ENCODE results near the gene CACNA1B. TPM values are rescaled to one million over a fixed set of nuclear protein-coding genes. Genes with fewer than 3 reads are reported as not detected.

CACNA1B gene
- polyA plus RNA-seq, 1 experiment, result 0.01 TPM

DNA sequence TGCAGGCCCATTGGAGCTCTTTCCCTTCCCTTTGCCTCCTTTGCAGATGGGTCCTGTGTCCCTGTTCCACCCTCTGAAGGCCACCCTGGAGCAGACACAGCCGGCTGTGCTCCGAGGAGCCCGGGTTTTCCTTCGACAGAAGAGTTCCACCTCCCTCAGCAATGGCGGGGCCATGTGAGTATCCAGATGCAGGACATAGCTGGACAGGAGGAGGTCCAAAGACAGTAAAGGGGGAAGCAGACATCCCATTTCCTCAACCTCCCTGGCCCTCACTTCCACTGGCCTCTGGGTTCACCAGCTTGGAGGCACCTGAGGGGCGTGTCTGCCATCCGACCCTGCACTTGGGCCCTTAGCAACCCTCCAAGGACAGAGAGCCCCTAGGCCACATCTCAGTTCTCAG lies 237.9 kb downstream of the CACNA1B start:
- ChIA-PET CTCF (no interaction called here), POLR2A (no interaction called here)
- DNase-seq (ENCODE audit: low read depth), result no peak
- no peak overlapping the region for H3K4me3 ChIP-seq (ENCODE audit: low read depth, low read length)
- no peaks in the 10 kb centered on the region for H3K36me3 ChIP-seq (ENCODE audit: control insufficient read depth, insufficient read depth, low read length)
- TF ChIP-seq, protein P1, sequence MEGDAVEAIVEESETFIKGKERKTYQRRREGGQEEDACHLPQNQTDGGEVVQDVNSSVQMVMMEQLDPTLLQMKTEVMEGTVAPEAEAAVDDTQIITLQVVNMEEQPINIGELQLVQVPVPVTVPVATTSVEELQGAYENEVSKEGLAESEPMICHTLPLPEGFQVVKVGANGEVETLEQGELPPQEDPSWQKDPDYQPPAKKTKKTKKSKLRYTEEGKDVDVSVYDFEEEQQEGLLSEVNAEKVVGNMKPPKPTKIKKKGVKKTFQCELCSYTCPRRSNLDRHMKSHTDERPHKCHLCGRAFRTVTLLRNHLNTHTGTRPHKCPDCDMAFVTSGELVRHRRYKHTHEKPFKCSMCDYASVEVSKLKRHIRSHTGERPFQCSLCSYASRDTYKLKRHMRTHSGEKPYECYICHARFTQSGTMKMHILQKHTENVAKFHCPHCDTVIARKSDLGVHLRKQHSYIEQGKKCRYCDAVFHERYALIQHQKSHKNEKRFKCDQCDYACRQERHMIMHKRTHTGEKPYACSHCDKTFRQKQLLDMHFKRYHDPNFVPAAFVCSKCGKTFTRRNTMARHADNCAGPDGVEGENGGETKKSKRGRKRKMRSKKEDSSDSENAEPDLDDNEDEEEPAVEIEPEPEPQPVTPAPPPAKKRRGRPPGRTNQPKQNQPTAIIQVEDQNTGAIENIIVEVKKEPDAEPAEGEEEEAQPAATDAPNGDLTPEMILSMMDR (IDR thresholded peaks at IDR 0.05; ENCODE audit: insufficient read depth, low read depth, low read length), result no peak
- H3K27me3 ChIP-seq (ENCODE audit: control insufficient read depth, insufficient read depth, low read length), result no peaks in the 10 kb centered on the region

DNA sequence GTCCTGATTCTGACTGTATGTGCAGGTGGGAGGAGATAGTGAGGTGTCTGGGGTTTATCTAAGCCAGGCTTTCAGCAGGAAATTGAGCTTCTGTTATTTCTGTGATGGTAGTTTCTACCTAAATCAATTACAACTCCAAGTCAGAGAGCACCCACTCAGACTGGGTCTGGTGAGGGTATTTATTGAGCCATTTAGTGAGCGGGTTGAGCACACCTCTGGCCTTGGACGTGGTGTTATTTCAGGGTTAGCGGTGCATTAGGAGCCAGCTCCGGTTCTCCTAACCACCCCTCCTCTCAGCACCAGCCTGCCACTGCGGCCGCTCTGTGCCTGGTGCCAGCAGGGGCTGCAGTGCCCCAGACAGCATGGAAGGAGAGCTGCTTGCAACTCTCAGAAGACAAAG lies 238.9 kb downstream of the CACNA1B start:
- ChIA-PET POLR2A (no interaction called here), CTCF (no interaction called here)
- TF ChIP-seq, protein P1 (IDR thresholded peaks at IDR 0.05; ENCODE audit: insufficient read depth, low read depth, low read length), result no peak
- DNase-seq (ENCODE audit: low read depth), result no peak
- no peak overlapping the region for H3K4me3 ChIP-seq (ENCODE audit: low read depth, low read length)
- no peaks in the 10 kb centered on the region for H3K36me3 ChIP-seq (ENCODE audit: control insufficient read depth, insufficient read depth, low read length)
- no peaks in the 10 kb centered on the region for H3K27me3 ChIP-seq (ENCODE audit: control insufficient read depth, insufficient read depth, low read length)

DNA sequence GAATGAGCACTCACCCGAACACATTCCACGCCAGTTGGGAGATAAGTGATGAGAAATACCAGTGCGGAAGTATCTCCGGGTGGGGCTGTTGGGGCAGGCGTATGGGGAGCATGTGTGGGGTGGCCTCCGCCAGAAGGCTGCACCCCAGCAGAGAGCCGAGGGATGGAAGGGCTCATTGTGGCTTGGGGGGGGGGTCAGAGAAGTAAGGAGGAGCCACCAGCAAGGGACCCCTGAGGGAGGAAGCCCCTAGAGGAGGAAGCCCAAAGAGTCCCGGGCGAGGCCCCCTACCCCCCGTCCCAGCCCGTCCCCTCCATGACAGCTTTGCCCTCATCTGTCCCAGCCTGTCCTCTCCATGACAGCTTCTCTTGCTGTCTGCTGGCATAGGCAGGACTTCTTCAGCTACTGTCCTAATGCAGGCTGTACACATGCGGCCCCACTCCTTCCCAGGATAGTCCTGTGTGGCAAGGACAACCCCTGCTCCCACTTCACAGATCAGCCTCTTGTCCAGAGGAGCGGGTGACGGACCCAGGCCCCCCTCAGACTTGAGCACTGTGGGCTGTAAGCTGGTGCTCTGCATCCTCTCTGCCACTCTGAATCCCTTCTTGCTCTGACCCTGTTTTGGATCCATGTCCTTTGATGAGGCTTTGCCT lies 239.6 kb downstream of the CACNA1B start:
- ChIA-PET CTCF (no interaction called here), POLR2A (no interaction called here)

DNA sequence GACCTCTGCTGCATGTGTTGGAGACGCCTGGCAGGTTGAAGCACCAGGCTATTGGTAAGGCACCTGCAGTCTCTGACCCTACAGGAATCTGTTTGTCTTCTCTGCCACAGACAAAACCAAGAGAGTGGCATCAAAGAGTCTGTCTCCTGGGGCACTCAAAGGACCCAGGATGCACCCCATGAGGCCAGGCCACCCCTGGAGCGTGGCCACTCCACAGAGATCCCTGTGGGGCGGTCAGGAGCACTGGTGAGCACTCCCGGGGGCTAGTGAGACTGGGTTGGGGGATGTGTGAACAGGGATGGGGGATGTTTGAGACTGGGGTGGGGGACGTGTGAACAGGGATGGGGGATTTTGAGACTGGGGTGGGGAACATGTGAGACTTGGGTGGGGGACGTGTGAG lies 240.3 kb downstream of the CACNA1B start:
- no peaks in the 10 kb centered on the region for H3K36me3 ChIP-seq (ENCODE audit: control insufficient read depth, insufficient read depth, low read length)
- no peaks in the 10 kb centered on the region for H3K27me3 ChIP-seq (ENCODE audit: control insufficient read depth, insufficient read depth, low read length)
- POLR2A ChIA-PET, result no interaction called here
- TF ChIP-seq, protein P1 (IDR thresholded peaks at IDR 0.05; ENCODE audit: insufficient read depth, low read depth, low read length), result no peak
- DNase-seq (ENCODE audit: low read depth), result no peak
- H3K4me3 ChIP-seq (ENCODE audit: low read depth, low read length), result no peak overlapping the region
- CTCF ChIA-PET, result no interaction called here

More for the DNA sequence above, 239.6 kb downstream of the CACNA1B start:
- Histone ChIP-seq H3K27me3 (ENCODE audit: control insufficient read depth, insufficient read depth, low read length) (no peaks in the 10 kb centered on the region), H3K36me3 (ENCODE audit: control insufficient read depth, insufficient read depth, low read length) (no peaks in the 10 kb centered on the region), H3K4me3 (ENCODE audit: low read depth, low read length) (no peak overlapping the region)
- no peak for DNase-seq (ENCODE audit: low read depth)
- TF ChIP-seq, protein P1 (IDR thresholded peaks at IDR 0.05; ENCODE audit: insufficient read depth, low read depth, low read length), result no peak

DNA sequence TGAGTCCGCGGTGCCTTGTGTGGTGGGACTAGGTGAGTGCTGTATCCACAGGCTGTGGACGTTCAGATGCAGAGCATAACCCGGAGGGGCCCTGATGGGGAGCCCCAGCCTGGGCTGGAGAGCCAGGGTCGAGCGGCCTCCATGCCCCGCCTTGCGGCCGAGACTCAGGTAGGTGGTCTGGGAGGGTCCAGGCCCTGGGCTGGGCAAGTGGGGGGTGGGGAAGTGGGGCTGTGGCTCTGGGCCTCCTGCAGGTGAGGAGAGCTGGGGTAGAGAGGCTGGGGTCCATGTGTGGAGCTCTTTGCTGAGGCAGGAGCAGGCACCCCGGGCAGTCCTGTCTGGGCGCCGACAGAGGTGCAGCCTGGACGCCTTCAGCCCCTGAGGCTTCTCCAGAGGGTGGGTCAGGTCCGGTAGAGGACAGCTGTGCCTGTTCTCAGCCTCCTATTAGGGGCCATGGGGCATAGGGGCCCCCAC lies 241.1 kb downstream of the CACNA1B start:
- no peaks in the 10 kb centered on the region for H3K27me3 ChIP-seq (ENCODE audit: control insufficient read depth, insufficient read depth, low read length)
- TF ChIP-seq, protein P1 (IDR thresholded peaks at IDR 0.05; ENCODE audit: insufficient read depth, low read depth, low read length), result no peak
- H3K36me3 ChIP-seq (ENCODE audit: control insufficient read depth, insufficient read depth, low read length), result no peaks in the 10 kb centered on the region
- POLR2A ChIA-PET, result no interaction called here
- no peak overlapping the region for H3K4me3 ChIP-seq (ENCODE audit: low read depth, low read length)
- DNase-seq (ENCODE audit: low read depth), result no peak
- CTCF ChIA-PET, result no interaction called here
